Panc1 (cell line): ENCODE data around the gene LRRC3.

Experiments used
- CTCF ChIP-seq: fragments of 450-650 bp; IDR thresholded peaks from 2 replicates; pipeline ENCODE4 v1.5.1; 2017; ENCODE audit warnings: mild to moderate bottlenecking
- POLR2AphosphoS5 ChIP-seq: IDR thresholded peaks from 2 replicates; pipeline ENCODE4 v1.6.1; 2012; ENCODE audit warnings: mild to moderate bottlenecking, low read depth, low read length, moderate library complexity
- TCF7L2 ChIP-seq: IDR thresholded peaks from 2 replicates; pipeline ENCODE4 v1.6.1; 2011; ENCODE audit warnings: mild to moderate bottlenecking, low read depth, low read length, inconsistent platforms

DNA sequence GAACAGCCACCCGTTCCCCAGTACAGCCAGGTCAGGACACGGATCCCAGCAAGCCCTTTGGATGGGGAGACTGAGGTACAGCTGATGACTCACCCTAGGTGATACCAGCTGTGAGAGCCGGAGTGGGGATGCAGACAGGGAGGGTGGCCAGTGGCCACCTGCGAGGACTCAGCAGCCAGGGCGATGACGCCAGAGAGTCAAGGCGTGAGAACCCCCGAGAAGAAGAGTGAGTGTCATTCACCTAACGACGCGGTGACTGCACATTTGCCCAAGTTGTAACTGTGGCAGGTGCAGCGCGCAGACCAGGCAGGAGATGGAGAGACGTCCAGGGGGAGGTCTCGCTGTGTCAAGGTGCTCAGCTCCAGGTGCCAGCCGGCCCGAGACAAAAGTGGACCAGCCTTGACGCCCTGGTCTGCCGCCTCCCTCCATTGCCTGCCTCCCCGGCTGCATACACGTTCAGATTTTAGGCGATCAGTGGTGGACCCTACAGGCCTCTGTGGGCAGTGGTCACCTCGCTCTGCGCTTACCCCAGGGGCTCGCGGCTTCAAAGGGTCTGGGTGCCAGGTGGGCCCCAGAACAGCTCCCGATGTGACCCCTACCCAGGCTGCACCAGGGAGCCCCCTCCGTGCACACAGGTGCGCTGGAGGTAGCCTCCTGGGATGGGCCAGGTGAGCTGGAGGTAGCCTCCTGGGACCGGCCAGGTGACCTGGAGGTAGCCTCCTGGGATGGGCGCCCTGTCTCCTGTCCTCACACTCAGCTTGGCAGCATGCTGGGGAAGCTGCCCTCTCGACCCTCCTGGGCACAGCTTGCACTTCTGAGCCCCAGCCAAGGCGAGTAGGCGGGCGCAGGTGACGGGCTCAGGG, 11.9 kb downstream of the LRRC3 start:
- no peak for TF ChIP-seq POLR2AphosphoS5
- no peak for TF ChIP-seq CTCF
- no peak for TF ChIP-seq TCF7L2
